GM21717 (cell line): Measurements from ENCODE around the gene IL32.

Experiments used
- ATAC-seq: cut with Tn5 transposase; IDR thresholded peaks from one replicate; pipeline ENCODE4 v1.9.1; 2021; ENCODE audit warnings: mild to moderate bottlenecking, moderate library complexity; ENCODE audit not compliant: unreplicated experiment

IL32 gene

GRCh38 chr16:3027983-3028715 is 37.3 kb upstream of the IL32 start:
- ATAC-seq: no peak

- ATAC-seq: no peak
Observed at GRCh38 chr16:3028716-3029319, 36.6 kb upstream of the IL32 start.

DNA sequence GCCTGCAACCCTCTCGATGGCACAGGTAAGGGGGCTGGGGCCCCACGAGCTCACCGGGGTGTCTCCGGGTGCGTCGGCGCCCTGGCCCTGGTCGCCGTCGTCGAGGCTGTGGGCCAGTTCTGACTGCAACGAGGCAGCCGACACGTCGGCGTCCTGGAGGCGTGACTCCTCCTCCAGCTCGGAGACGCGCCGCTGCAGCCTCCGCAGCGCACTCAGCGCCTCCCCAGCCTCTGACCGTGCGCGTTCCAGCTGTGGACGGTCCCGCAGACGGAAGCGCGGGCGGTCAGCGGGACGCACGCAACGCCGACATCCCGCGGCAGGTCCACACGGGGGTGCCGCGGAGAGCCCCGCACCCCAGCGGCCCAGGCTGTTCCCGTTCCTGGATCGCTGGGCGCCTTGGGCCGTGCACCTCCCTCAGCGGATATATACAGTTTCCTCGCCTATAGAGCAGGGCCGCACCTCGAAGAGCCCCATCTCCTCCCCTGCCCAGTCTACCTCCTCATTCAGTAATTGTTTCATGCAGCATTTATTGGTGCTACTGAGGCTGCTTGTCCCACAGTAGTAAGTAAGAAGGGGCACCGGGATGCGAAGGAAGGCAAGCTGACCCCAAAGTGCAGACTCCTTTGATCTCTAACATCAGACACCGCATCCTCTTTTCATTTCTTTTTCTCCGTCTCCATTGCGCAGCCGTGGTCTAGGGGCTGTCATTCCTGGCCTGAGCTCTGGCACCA is 35.8 kb upstream of the IL32 start:
- no peak for ATAC-seq

DNA sequence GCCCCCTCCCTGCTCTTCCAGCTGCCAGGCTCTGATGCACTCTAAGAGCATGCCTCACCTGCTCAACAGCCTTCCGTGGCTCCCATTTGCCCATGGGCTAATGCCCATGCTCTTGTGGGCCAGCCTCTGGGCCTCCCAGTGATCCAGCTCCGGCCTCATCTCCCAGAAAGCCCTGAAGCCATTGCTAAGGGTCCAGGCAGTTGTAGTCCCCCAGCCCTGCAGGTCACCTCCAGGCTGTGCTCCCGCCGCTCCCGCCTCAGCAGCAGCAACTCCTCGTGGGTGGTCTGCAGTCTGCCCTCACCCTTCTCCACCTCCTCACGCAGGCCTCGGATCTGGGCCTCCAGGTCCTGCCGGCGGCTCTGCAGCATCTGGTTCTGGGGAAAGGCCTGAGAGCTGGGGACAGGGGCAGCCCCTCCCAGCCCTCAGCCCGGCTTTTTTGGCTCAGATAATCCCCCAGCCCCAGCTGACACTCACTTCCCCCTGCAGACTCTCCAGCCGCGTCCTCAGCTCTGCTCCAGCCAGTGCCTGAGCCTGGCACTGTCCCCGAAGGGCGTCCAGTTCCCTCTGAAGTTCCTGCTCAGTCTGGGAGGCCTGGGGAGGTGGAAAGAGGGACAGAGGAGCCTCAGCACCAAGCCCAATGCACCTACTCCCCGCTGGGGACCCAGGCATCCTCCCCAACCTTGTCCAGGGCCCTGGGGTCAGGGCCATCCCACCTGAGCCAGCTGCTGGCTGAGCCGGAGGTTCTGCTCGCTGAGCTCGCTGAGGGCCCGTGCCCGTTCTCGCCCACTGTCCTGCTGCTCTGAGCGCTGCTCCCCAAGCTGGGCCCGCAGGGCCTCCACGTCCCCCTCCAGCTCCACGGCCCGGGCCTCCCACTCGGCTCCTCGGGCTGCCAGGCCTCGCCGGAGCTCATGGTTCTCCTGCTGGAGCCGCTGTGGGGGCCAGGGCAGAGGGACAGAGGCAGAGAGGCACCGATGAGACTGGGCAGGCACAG is 34.9 kb upstream of the IL32 start:
- ATAC-seq: no peak

DNA sequence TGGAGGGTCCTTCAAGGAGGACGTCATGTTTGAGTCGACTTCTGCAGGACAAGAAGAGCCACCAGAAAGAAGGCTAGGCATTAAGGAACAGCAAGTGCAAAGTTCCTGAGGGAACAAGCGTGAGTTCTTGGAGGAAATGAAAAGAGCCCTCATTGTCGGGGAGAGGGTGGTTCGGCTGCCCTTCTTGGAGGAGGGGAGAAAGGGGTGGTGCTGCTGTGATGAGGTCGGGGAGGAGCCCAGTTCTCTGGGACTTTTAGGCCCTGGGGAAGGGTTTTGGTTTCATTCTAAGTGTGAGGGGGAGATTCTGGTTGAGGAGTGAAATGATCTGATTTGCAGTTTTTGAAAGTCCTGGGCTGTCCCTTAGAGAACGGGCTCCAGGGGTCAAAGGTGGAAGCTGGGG is 32.8 kb upstream of the IL32 start:
- ATAC-seq: no peak

DNA sequence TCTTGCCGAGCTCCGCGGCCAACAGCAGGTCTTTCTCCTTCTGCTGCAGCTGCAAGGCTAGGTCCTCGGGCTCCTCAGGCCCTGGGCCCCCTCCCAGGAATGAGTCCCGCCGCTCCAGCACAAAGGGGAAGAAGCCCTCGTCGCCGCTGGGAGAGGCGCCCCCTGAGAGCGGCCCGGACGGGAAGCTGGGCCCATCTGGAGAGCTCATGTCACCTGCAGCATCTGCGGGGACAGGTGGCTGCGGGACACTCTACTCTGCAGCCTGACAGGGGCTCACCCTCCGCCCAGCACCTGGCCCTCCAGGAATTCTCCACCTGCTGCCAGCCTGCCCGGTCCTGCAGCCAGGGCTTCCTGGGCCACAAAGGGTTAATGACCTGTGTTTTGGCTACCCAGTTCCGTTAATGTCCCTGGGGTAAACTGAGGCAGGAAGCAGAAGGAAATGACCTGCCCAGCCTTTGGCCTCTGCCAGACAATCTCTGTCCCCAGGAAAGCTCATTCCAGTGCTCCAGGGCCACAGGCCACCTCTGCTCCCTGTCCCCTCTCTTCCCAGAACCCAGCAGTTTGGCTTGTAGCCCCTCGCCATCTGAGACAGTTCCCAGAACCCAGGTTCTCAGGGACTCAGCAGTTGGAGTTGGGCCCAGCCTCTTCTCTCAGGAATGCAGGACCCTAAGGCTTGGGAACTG is 30.0 kb upstream of the IL32 start:
- ATAC-seq: no peak

DNA sequence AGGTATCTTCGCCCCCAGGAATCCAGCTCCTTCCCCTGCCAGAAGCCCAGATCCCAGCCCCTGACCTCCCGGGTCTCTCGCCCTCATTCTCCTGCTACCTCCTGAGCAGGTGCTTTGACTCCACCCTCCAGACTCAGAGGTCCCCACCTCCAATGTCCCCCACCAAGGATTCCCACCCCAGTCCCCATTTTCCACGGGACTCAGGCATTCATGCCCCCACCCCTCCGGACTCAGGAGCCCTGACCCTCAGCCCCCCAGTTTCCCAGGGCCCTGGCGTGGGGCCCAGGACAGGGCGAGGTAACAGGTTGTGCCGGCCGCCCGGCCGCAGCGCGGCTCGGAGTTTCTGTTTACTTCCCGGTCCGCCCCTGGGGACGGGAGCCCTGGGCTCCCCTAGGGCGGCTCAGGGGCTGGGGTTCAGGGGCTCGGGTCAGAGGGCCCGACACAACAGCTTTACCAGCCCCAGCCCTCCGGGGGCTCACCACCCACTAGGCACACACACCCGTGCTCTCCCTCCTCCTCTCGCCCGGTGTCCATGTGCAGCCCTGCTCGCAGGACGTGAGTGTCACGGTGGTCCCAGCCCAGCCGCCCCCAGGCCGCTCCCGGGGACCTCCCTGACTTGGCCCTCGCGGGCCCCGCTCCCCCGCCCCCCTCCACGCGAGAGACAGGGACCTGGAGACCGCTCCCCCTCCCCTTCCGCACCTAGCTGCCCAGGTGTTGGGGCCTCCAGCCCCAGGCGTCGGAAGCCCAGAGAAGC is 29.3 kb upstream of the IL32 start:
- no peak for ATAC-seq

GRCh38 chr16:3036726-3037315 is 28.6 kb upstream of the IL32 start, which contains the start of gene BICDL2:
Gene BICDL2, minus strand, starts transcription at chr16:3036944. Its CDS starts 1,448 bp downstream, at chr16:3035496.
- no peak for ATAC-seq

GRCh38 chr16:3038256-3038655 is 27.2 kb upstream of the IL32 start:
- ATAC-seq: no peak

DNA sequence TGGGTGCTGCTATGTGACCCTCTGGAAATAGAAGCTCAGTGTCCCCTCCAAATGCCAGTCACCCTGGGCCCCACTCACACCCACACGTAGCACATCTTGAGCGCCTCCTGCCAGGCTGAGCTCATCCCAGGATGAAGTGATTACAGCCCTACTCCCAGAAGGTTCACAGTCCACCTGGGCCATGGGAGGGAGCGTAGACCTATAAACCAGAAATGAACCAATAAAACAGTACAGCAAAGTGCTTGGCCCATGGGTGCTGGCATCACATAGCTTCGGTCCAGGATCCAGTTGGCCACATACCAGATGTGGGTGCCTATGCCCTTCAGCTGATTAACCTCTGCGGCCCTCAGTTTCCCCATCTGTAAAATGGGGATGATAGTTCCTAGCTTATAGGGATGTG is 26.5 kb upstream of the IL32 start:
- ATAC-seq: no peak

GRCh38 chr16:3042376-3042775 is 23.1 kb upstream of the IL32 start:
- no peak for ATAC-seq

GRCh38 chr16:3044708-3045107 is 20.7 kb upstream of the IL32 start:
- ATAC-seq: no peak

DNA sequence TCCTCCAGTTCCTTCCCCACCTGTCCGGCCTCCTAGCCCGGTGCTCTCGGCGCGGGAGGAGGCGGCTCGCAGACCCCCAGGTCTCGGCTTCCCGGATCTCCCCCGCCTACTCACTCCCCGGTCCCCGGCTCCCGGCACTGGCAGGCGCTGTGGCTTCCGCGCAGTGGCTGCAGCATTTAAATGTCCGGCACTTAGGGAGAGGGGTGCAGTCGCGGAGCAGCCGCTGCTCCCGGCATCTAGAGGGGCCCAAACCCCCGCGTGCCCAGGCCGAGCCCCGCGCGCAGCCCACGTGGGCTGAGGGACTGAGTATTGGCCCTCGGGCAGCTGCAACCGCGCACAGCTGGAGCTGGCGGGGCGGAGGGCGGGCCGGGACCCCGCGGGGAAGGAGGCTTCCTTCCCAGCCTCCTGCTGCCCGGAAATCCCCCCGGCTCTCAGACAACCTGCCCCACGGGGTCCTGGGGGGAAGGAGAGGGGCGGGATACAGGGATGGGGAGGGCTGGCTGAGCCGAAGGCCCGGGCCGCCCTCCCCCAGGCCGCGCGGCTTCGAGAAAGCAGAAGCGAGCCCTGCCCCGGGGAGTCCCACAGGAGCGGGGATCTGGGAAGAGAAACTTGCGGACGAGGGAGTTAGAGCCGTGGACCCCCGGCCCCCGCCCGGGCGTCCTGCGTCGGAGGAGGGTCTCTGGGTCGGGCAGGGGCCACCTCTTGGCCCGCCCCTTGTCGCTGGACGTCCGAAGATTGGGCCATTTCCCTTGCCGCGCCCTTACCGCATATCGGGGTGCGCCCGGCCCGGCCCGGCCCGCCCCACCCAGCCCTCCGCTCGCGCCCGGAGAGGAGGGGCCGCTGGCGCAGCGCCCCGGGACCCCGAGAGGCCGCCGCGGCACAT is 19.4 kb upstream of the IL32 start, which contains the start of gene MMP25:
Gene MMP25, plus strand, starts transcription at position 804 of the 883 bp plus-strand sequence. CDS start 357 bp downstream, outside the sequence.
- no peak for ATAC-seq

- no peak for ATAC-seq
Observed at GRCh38 chr16:3046641-3047386, 18.6 kb upstream of the IL32 start.

DNA sequence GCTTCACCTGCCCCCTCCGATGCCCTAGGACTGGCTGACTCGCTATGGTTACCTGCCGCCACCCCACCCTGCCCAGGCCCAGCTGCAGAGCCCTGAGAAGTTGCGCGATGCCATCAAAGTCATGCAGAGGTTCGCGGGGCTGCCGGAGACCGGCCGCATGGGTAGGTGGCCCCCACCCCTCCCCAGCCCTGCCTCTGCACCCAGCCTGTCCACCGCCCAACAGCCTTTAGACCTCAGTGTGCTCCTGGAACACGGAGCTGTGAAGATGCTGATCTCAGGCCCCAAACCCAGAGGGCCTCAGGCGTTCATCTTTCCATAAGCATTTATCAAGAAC is 18.1 kb upstream of the IL32 start:
- no peak for ATAC-seq

GRCh38 chr16:3049921-3050481 is 15.4 kb upstream of the IL32 start:
- no peak for ATAC-seq

GRCh38 chr16:3050487-3050886 is 15.0 kb upstream of the IL32 start:
- ATAC-seq: no peak
